GM12878 (cell line): ENCODE data around the gene SIGLEC11.

Experiments
- CTCF ChIP-seq, 3 experiments: IDR thresholded peaks in 2 of 3; conservative IDR thresholded peaks in 1 of 3; 2 replicates each; pipeline ENCODE4 v1.5.1; 2011; ENCODE audit warnings: low read depth in 3 of 3, low read length in 3 of 3, mild to moderate bottlenecking in 3 of 3, control low read depth in 2 of 3, moderate library complexity in 2 of 3, inconsistent platforms in 1 of 3, mixed read lengths in 1 of 3; ENCODE audit not compliant: control insufficient read depth in 2 of 3, insufficient read depth in 1 of 3; ENCODE audit errors: extremely low read depth in 1 of 3
- FOXK2 ChIP-seq: fragments of 450-650 bp; IDR thresholded peaks from 2 replicates; pipeline ENCODE4 v1.6.1; 2017; ENCODE audit warnings: mild to moderate bottlenecking, moderate library complexity
- MYC ChIP-seq: IDR thresholded peaks from 2 replicates; pipeline ENCODE4 v1.6.1; 2011; ENCODE audit warnings: mild to moderate bottlenecking, low read length, moderate library complexity, inconsistent platforms; ENCODE audit not compliant: insufficient read depth, insufficient replicate concordance, insufficient read length, severe bottlenecking
- POLR2A ChIP-seq: IDR thresholded peaks from 2 replicates; pipeline ENCODE4 v1.6.1; 2011; ENCODE audit warnings: low read depth, mild to moderate bottlenecking, low read length
- RELA ChIP-seq: fragments of 450-650 bp; IDR thresholded peaks from 2 replicates; pipeline ENCODE4 v1.8.0; 2014; ENCODE audit warnings: borderline replicate concordance; ENCODE audit not compliant: partially characterized antibody

- TF ChIP-seq MYC (no peak), CTCF (IDR thresholded peaks at IDR 0.05 in 2 of 3, conservative IDR thresholded peaks at IDR 0.05 in 1 of 3; ENCODE audit: control insufficient read depth in 2 of 3, extremely low read depth in 1 of 3, insufficient read depth in 1 of 3, low read depth in 3 of 3, low read length in 3 of 3) (no peak), RELA (no peak), FOXK2 (no peak), POLR2A (no peak)
These were observed 47.3 kb downstream of the SIGLEC11 start for GRCh38 chr19:49913720-49914119.
